IMR-90 (cell line): Measurements from ENCODE around the gene DEFB118. TPM values are rescaled to one million over a fixed set of nuclear protein-coding genes. Genes with fewer than 3 reads are reported as not detected.

ENCODE experiments used
- ATAC-seq: fragments of 200-7000 bp; cut with Tn5 transposase; 2 replicates; pipeline ENCODE4 v1.9.1; 2020; ENCODE audit warnings: low read depth, mild to moderate bottlenecking, moderate library complexity
- BruUV-seq: library from RNA; stranded (reverse); fragments of 400-500 nt; replicated peaks from 2 replicates; lab custom pipeline; 2021; lab: Mats Ljungman, UMichigan
- CTCF ChIA-PET: fragments of 300-600 bp; formaldehyde crosslinking; extraction: SDS; loops from one replicate; lab custom pipeline; 2021; ENCODE audit warnings: antibody characterized with exemption; lab: Yijun Ruan, JAX
- POLR2A ChIA-PET: fragments of 300-600 bp; sonication (Branson Sonifier 250); formaldehyde crosslinking; loops from one replicate; lab custom pipeline; 2022; ENCODE audit warnings: antibody characterized with exemption; ENCODE audit not compliant: unreplicated experiment; lab: Charles Lee
- DNase-seq: peaks from one replicate; pipeline ENCODE4 v3.0.0; 2013
- H2AFZ ChIP-seq: replicated peaks from 2 replicates; pipeline ENCODE3; 2013; ENCODE audit warnings: low read length, mild to moderate bottlenecking; ENCODE audit not compliant: poor library complexity
- H2AK5ac ChIP-seq: 2 replicates; pipeline ENCODE4 v1.6.1; 2013; ENCODE audit warnings: low read depth, low read length, inconsistent platforms
- H2AK9ac ChIP-seq: replicated peaks from 2 replicates; pipeline ENCODE3; 2013; ENCODE audit warnings: mild to moderate bottlenecking, low read depth, low read length, moderate library complexity; ENCODE audit not compliant: poor library complexity
- H2BK120ac ChIP-seq: 2 replicates; pipeline ENCODE4 v1.6.1; 2013; ENCODE audit warnings: low read depth, low read length, inconsistent platforms
- H2BK15ac ChIP-seq: 3 replicates; pipeline ENCODE4 v1.6.1; 2013; ENCODE audit warnings: low read depth, low read length, inconsistent platforms
- H2BK20ac ChIP-seq: 2 replicates; pipeline ENCODE4 v1.6.1; 2013; ENCODE audit warnings: low read depth, mild to moderate bottlenecking, inconsistent platforms, low read length, moderate library complexity
- H2BK5ac ChIP-seq: 2 replicates; pipeline ENCODE4 v1.6.1; 2013; ENCODE audit warnings: mild to moderate bottlenecking, low read depth, low read length, inconsistent platforms; ENCODE audit not compliant: poor library complexity, severe bottlenecking
- H3K14ac ChIP-seq: replicated peaks from 2 replicates; pipeline ENCODE4 v1.6.1; 2013; ENCODE audit warnings: low read depth, low read length, inconsistent platforms
- H3K18ac ChIP-seq: 2 replicates; pipeline ENCODE4 v1.6.1; 2013; ENCODE audit warnings: low read depth, low read length, control low read depth
- H3K23ac ChIP-seq: 2 replicates; pipeline ENCODE4 v1.6.1; 2013; ENCODE audit warnings: low read depth, low read length, inconsistent platforms
- H3K27ac ChIP-seq: 2 replicates; pipeline ENCODE4 v1.5.1; 2013; ENCODE audit warnings: mild to moderate bottlenecking, control low read depth, low read length; ENCODE audit not compliant: insufficient read depth
- H3K27me3 ChIP-seq: 2 replicates; pipeline ENCODE4 v1.6.1; 2013; ENCODE audit warnings: low read length; ENCODE audit not compliant: control insufficient read depth, insufficient read depth
- H3K36me3 ChIP-seq: 2 replicates; pipeline ENCODE4 v1.6.1; 2013; ENCODE audit warnings: low read length, mixed read lengths; ENCODE audit not compliant: control insufficient read depth, insufficient read depth
- H3K4ac ChIP-seq: 2 replicates; pipeline ENCODE4 v1.6.1; 2013; ENCODE audit warnings: low read depth, low read length, inconsistent platforms
- H3K4me1 ChIP-seq: 2 replicates; pipeline ENCODE4 v1.6.1; 2013; ENCODE audit warnings: low read length, mixed read lengths; ENCODE audit not compliant: control insufficient read depth, insufficient read depth
- H3K4me2 ChIP-seq: 2 replicates; pipeline ENCODE4 v1.6.1; 2013; ENCODE audit warnings: low read depth, mild to moderate bottlenecking, control low read depth, low read length, moderate library complexity
- H3K4me3 ChIP-seq: 2 replicates; pipeline ENCODE4 v1.5.1; 2013; ENCODE audit warnings: low read depth, mild to moderate bottlenecking, control low read depth, low read length, moderate library complexity; ENCODE audit not compliant: insufficient read depth
- H3K56ac ChIP-seq: 2 replicates; pipeline ENCODE4 v1.6.1; 2013; ENCODE audit warnings: low read length, inconsistent platforms; ENCODE audit not compliant: insufficient read depth; ENCODE audit errors: extremely low read depth
- H3K79me1 ChIP-seq, 2 experiments: 2 replicates each; pipeline ENCODE4 v1.6.1; 2013; ENCODE audit warnings: low read length in 2 of 2, inconsistent platforms in 1 of 2, low read depth in 1 of 2
- H3K9ac ChIP-seq: 2 replicates; pipeline ENCODE4 v1.6.1; 2013; ENCODE audit warnings: low read depth, low read length, control low read depth
- H3K9me1 ChIP-seq: 2 replicates; pipeline ENCODE4 v1.6.1; 2013; ENCODE audit warnings: low read length, inconsistent platforms; ENCODE audit not compliant: insufficient read depth
- H3K9me3 ChIP-seq: 2 replicates; pipeline ENCODE4 v1.6.1; 2013; ENCODE audit warnings: low read length; ENCODE audit not compliant: control insufficient read depth, insufficient read depth
- H4K20me1 ChIP-seq: 2 replicates; pipeline ENCODE4 v1.6.1; 2013; ENCODE audit warnings: low read length, inconsistent platforms; ENCODE audit not compliant: insufficient read depth
- H4K5ac ChIP-seq: 2 replicates; pipeline ENCODE4 v1.6.1; 2013; ENCODE audit warnings: mild to moderate bottlenecking, low read depth, low read length, control low read depth
- H4K8ac ChIP-seq, 2 experiments: 2 replicates each; pipeline ENCODE4 v1.6.1; 2013; ENCODE audit warnings: low read depth in 2 of 2, low read length in 2 of 2, control low read depth in 1 of 2, inconsistent platforms in 1 of 2
- H4K91ac ChIP-seq: 2 replicates; pipeline ENCODE4 v1.6.1; 2013; ENCODE audit warnings: low read depth, low read length, inconsistent platforms; ENCODE audit not compliant: insufficient read depth
- BHLHE40 ChIP-seq: fragments of 150-350 bp; IDR thresholded peaks from 2 replicates; pipeline ENCODE4 v1.6.1; 2016; ENCODE audit warnings: mild to moderate bottlenecking, low read depth, low read length
- CTCF ChIP-seq: conservative IDR thresholded peaks from 2 replicates; pipeline ENCODE4 v1.5.1; 2012; ENCODE audit warnings: mild to moderate bottlenecking, low read depth, low read length, improper control_type of control experiment
- FOS ChIP-seq: fragments of 150-350 bp; IDR thresholded peaks from 2 replicates; pipeline ENCODE4 v1.6.1; 2016; ENCODE audit warnings: low read depth, low read length
- MAFK ChIP-seq: IDR thresholded peaks from 2 replicates; pipeline ENCODE4 v1.6.1; 2012; ENCODE audit warnings: low read depth, low read length, improper control_type of control experiment
- MAZ ChIP-seq: IDR thresholded peaks from 2 replicates; pipeline ENCODE4 v1.6.1; 2012; ENCODE audit warnings: low read depth, mild to moderate bottlenecking, low read length, improper control_type of control experiment, moderate library complexity, borderline replicate concordance
- MXI1 ChIP-seq: IDR thresholded peaks from 2 replicates; pipeline ENCODE4 v1.6.1; 2012; ENCODE audit warnings: low read depth, mild to moderate bottlenecking, low read length, moderate library complexity, borderline replicate concordance
- NFE2L2 ChIP-seq: fragments of 150-350 bp; IDR thresholded peaks from 2 replicates; pipeline ENCODE4 v1.6.1; 2016; ENCODE audit warnings: low read depth, mild to moderate bottlenecking, low read length
- RFX5 ChIP-seq: IDR thresholded peaks from 2 replicates; pipeline ENCODE4 v1.8.0; 2012; ENCODE audit warnings: low read depth, mild to moderate bottlenecking, low read length, moderate library complexity
- SMC3 ChIP-seq: fragments of 150-350 bp; IDR thresholded peaks from 2 replicates; pipeline ENCODE4 v1.6.1; 2016; ENCODE audit warnings: low read depth, mild to moderate bottlenecking, antibody characterized with exemption, low read length, moderate library complexity
- USF2 ChIP-seq: fragments of 150-350 bp; IDR thresholded peaks from 2 replicates; pipeline ENCODE4 v1.6.1; 2017; ENCODE audit warnings: mild to moderate bottlenecking, antibody characterized with exemption, low read length, low read depth
- WGBS, 2 experiments: methylation state at CpG; one replicate each; pipeline versions ENCODE4 v1.1.5 to v1.1.7; 2013; ENCODE audit warnings: missing lambda C conversion rate in 2 of 2; ENCODE audit not compliant: insufficient read length in 1 of 2; ENCODE audit errors: extremely low coverage in 2 of 2; 5-methylcytosine and 5-hydroxymethylcytosine counted together
- dilution Hi-C: fragments of 300-500 bp; cut with HindIII; formaldehyde crosslinking; loops from one replicate; pipeline ENCODE4 v1.14.3; 2018; ENCODE audit warnings: low sequenced_read_pairs; ENCODE audit not compliant: unreplicated experiment
- in situ Hi-C: fragments of 300-500 bp; cut with MboI; formaldehyde crosslinking; loops from 3 replicates; pipeline ENCODE4 v1.14.3; 2019; ENCODE audit warnings: low sequenced_read_pairs, inconsistent platforms, mixed read lengths
- intact Hi-C: fragments of 100-400 bp; cut with micrococcal nuclease; formaldehyde crosslinking; loops from 2 replicates; pipeline ENCODE4 v1.10.0; 2022
- polyA plus RNA-seq, 3 experiments: library from polyadenylated mRNA; depleted of rRNA; stranded (reverse); fragments of >200 nt; gene quantifications; 2 replicates each; pipeline ENCODE4 v1.2.3, GENCODE V29; 2012; ENCODE audit warnings: low replicate concordance in 1 of 3
- total RNA-seq: library from RNA; depleted of rRNA; stranded (reverse); fragments of >200 nt; gene quantifications from 2 replicates; pipeline ENCODE4 v1.2.3, GENCODE V29; 2012
- TF ChIP-seq, protein P1 (sequence below): fragments of 150-350 bp; IDR thresholded peaks from 2 replicates; pipeline ENCODE4 v1.6.1; 2016; ENCODE audit warnings: low read depth, mild to moderate bottlenecking, low read length, moderate library complexity, borderline replicate concordance

The DEFB118 gene
- total and polyA plus RNA-seq, 2 of the 4 experiments (the other 2 are of a cell fraction) = not detected

DNA sequence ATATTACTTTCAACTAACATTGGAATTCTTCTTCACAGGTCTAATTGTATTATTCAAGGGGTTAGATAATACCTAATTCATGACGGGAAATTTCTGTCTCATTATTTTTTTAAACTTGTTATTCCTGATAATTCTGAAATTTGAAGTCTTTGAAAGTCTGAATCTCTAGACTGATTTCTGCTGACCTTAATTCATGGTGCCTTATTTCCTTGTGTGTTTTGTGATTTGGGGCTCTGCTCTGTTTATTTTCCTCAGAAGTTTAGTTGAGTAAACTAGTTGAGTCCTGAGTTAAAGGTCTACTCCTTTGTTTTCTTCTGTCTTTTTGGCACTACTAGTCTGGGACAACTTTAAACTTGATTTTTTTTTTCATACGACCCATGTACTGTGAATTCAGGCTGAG is 5.9 kb downstream of the DEFB118 start:
- no peaks in the 10 kb centered on the region for H3K9me1 ChIP-seq
- no peak overlapping the region for H3K9ac ChIP-seq
- H3K56ac ChIP-seq = no peak overlapping the region
- H3K27ac ChIP-seq = no peak overlapping the region
- no peaks in the 10 kb centered on the region for H4K20me1 ChIP-seq
- no peak for DNase-seq
- no peaks in the 10 kb centered on the region for H3K4me1 ChIP-seq
- no peak overlapping the region for H4K8ac ChIP-seq
- intact Hi-C loops (no loop called here), in situ Hi-C loops (no loop called here), dilution Hi-C loops (no loop called here)
- no peaks in the 10 kb centered on the region for H3K36me3 ChIP-seq
- H3K4me2 ChIP-seq = no peak overlapping the region
- no peak overlapping the region for H2AK9ac ChIP-seq
- no peak overlapping the region for H2BK120ac ChIP-seq
- H3K4ac ChIP-seq = no peak overlapping the region
- H2AFZ ChIP-seq = no peak overlapping the region
- H3K9me3 ChIP-seq = no peaks in the 10 kb centered on the region
- H2BK15ac ChIP-seq = no peak overlapping the region
- POLR2A ChIA-PET = no interaction called here
- H3K79me1 ChIP-seq = no peaks in the 10 kb centered on the region
- no peak overlapping the region for H3K4me3 ChIP-seq
- H2BK20ac ChIP-seq = no peak overlapping the region
- no peak overlapping the region for H4K5ac ChIP-seq
- no peak overlapping the region for H2AK5ac ChIP-seq
- no peak overlapping the region for H3K14ac ChIP-seq
- no peak for ATAC-seq
- no peaks in the 10 kb centered on the region for H3K27me3 ChIP-seq
- no peak overlapping the region for H4K91ac ChIP-seq
- no peak overlapping the region for H3K23ac ChIP-seq
- no TSS peak for BruUV-seq
- H3K18ac ChIP-seq = no peak overlapping the region
- no CpG with 5 or more reads among the region's 2 CpGs for WGBS, 2 experiments
- no peak for TF ChIP-seq NFE2L2
- TF ChIP-seq MAZ = no peak
- TF ChIP-seq, protein P1, sequence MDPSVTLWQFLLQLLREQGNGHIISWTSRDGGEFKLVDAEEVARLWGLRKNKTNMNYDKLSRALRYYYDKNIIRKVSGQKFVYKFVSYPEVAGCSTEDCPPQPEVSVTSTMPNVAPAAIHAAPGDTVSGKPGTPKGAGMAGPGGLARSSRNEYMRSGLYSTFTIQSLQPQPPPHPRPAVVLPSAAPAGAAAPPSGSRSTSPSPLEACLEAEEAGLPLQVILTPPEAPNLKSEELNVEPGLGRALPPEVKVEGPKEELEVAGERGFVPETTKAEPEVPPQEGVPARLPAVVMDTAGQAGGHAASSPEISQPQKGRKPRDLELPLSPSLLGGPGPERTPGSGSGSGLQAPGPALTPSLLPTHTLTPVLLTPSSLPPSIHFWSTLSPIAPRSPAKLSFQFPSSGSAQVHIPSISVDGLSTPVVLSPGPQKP = no peak
- TF ChIP-seq MXI1 = no peak
- TF ChIP-seq RFX5 = no peak
- no peak for TF ChIP-seq FOS
- TF ChIP-seq MAFK = no peak
- no peak for TF ChIP-seq BHLHE40
- no peak for TF ChIP-seq SMC3
- TF ChIP-seq USF2 = no peak
- TF ChIP-seq CTCF = no peak
- CTCF ChIA-PET = no interaction called here
- no peak overlapping the region for H2BK5ac ChIP-seq
